ENCODE results near the gene PUM1.

GRCh38 chr1:30997463-30998057, 68.0 kb downstream of the PUM1 start:
- TF ChIP-seq CTCF (conservative IDR thresholded peaks at IDR 0.05) (no peak), ZFX (IDR thresholded peaks at IDR 0.05) (no peak)
